K562 (cell line): ENCODE results near the gene RPUSD2. TPM values are rescaled to one million over a fixed set of nuclear protein-coding genes. Genes with fewer than 3 reads are reported as not detected.

Source experiments
- ASH1L ChIP-seq: fragments of 450-650 bp; IDR thresholded peaks from 2 replicates; pipeline ENCODE4 v1.6.1; 2018; ENCODE audit warnings: borderline replicate concordance, mild to moderate bottlenecking, low read depth; ENCODE audit not compliant: partially characterized antibody
- BRCA1 ChIP-seq, 2 experiments: fragments of 450-650 bp in 1 of 2; sonication (generic) in 1 of 2; formaldehyde crosslinking in 1 of 2; IDR thresholded peaks; 2 replicates each; pipeline versions ENCODE4 v1.5.0 to v1.6.1; 2017 to 2020; ENCODE audit warnings: mild to moderate bottlenecking in 1 of 2, missing genetic modification reagents in 1 of 2
- CTBP1 ChIP-seq: fragments of 450-650 bp; IDR thresholded peaks from 2 replicates; pipeline ENCODE4 v1.6.1; 2016; ENCODE audit warnings: borderline replicate concordance
- DDX20 ChIP-seq: fragments of 450-650 bp; IDR thresholded peaks from 2 replicates; pipeline ENCODE4 v1.6.1; 2016; ENCODE audit warnings: missing genetic modification characterization, low read depth, mild to moderate bottlenecking, missing compliant biosample characterization, moderate library complexity
- ELF2 ChIP-seq: fragments of 250-450 bp; sonication (Bioruptor Pico); IDR thresholded peaks from 2 replicates; pipeline ENCODE4 v1.5.0; 2021; ENCODE audit warnings: mild to moderate bottlenecking
- ERF ChIP-seq: fragments of 450-650 bp; formaldehyde crosslinking; IDR thresholded peaks from 2 replicates; pipeline ENCODE4 v1.4.0; 2020; ENCODE audit warnings: mild to moderate bottlenecking, mixed read lengths
- FOXJ2 ChIP-seq: fragments of 200-800 bp; sonication (Bioruptor generic); IDR thresholded peaks from 2 replicates; pipeline ENCODE4 v1.6.1; 2016; ENCODE audit warnings: missing genetic modification characterization, missing compliant biosample characterization
- FOXK1 ChIP-seq: sonication (generic); formaldehyde crosslinking; IDR thresholded peaks from 2 replicates; pipeline ENCODE4 v1.8.0; 2022; ENCODE audit warnings: missing genetic modification reagents, mild to moderate bottlenecking, borderline replicate concordance
- KHSRP ChIP-seq: fragments of 450-650 bp; IDR thresholded peaks from 2 replicates; pipeline ENCODE4 v1.6.1; 2017
- MTF1 ChIP-seq: fragments of 250-450 bp; sonication (Bioruptor Pico); IDR thresholded peaks from 2 replicates; pipeline ENCODE4 v1.9.0; 2021; ENCODE audit warnings: moderate library complexity, mild to moderate bottlenecking, inconsistent platforms, borderline replicate concordance
- MYBL2 ChIP-seq, 2 experiments: fragments of 450-650 bp in 1 of 2; sonication (generic) in 1 of 2; formaldehyde crosslinking in 1 of 2; IDR thresholded peaks; 2 replicates each; pipeline versions ENCODE4 v1.6.1 to v1.8.1; 2017 to 2022; ENCODE audit warnings: borderline replicate concordance in 1 of 2, inconsistent platforms in 1 of 2, low read depth in 1 of 2, mild to moderate bottlenecking in 1 of 2, missing genetic modification reagents in 1 of 2, moderate library complexity in 1 of 2
- PCBP1 ChIP-seq: fragments of 200-400 bp; formaldehyde crosslinking; IDR thresholded peaks from 2 replicates; pipeline ENCODE4 v1.6.1; 2018; ENCODE audit warnings: mild to moderate bottlenecking, low read depth, low read length; ENCODE audit not compliant: poor library complexity, severe bottlenecking
- PHF8 ChIP-seq: fragments of 200-600 bp; sonication (generic); IDR thresholded peaks from 2 replicates; pipeline ENCODE4 v1.6.1; 2012; ENCODE audit warnings: mixed run types, mild to moderate bottlenecking, inconsistent platforms, low read length, moderate library complexity, borderline replicate concordance
- PURB ChIP-seq: sonication (generic); formaldehyde crosslinking; IDR thresholded peaks from 2 replicates; pipeline ENCODE4 v1.9.0; 2021; ENCODE audit warnings: low read depth, mild to moderate bottlenecking, missing genetic modification reagents
- RAD51 ChIP-seq: fragments of 450-650 bp; IDR thresholded peaks from 2 replicates; pipeline ENCODE4 v1.7.1; 2016; ENCODE audit warnings: low read depth, mild to moderate bottlenecking, borderline replicate concordance
- RBM25 ChIP-seq: fragments of 200-400 bp; formaldehyde crosslinking; IDR thresholded peaks from 2 replicates; pipeline ENCODE4 v1.6.1; 2018; ENCODE audit warnings: low read length, low read depth, moderate library complexity; ENCODE audit not compliant: severe bottlenecking
- RCOR1 ChIP-seq, 2 experiments: IDR thresholded peaks; 2 replicates each; pipeline ENCODE4 v1.6.1; 2012; ENCODE audit warnings: low read depth in 2 of 2, low read length in 2 of 2, borderline replicate concordance in 1 of 2, improper control_type of control experiment in 1 of 2
- U2AF1 ChIP-seq: fragments of 200-400 bp; formaldehyde crosslinking; optimal IDR thresholded peaks from 2 replicates; pipeline ENCODE3; 2017; ENCODE audit warnings: mild to moderate bottlenecking, low read depth, low read length, moderate library complexity
- U2AF2 ChIP-seq: fragments of 200-400 bp; formaldehyde crosslinking; optimal IDR thresholded peaks from 2 replicates; pipeline ENCODE3; 2017; ENCODE audit warnings: low read depth, mild to moderate bottlenecking, low read length
- XRCC3 ChIP-seq: fragments of 450-650 bp; IDR thresholded peaks from 2 replicates; pipeline ENCODE4 v1.6.1; 2017; ENCODE audit warnings: mild to moderate bottlenecking, moderate library complexity
- ZNF143 ChIP-seq: sonication (generic); formaldehyde crosslinking; IDR thresholded peaks from 2 replicates; pipeline ENCODE4 v1.9.0; 2022; ENCODE audit warnings: mild to moderate bottlenecking, missing genetic modification reagents
- ZNF24 ChIP-seq: fragments of 450-650 bp; IDR thresholded peaks from 2 replicates; pipeline ENCODE4 v1.6.1; 2016
- ZNF444 ChIP-seq: fragments of 250-450 bp; sonication (Bioruptor Pico); IDR thresholded peaks from 2 replicates; pipeline ENCODE4 v1.4.0; 2020; ENCODE audit warnings: mild to moderate bottlenecking, moderate library complexity
- ZSCAN29 ChIP-seq: fragments of 450-650 bp; IDR thresholded peaks from 2 replicates; pipeline ENCODE4 v1.6.1; 2017
- polyA plus RNA-seq, 8 experiments: library from polyadenylated mRNA; depleted of rRNA in 4 of 8; stranded (reverse) in 5 of 8; unstranded in 3 of 8; fragments of >200 nt; fragmentation: Nextera tagmentation in 2 of 8; fragmentation: Illumina TruSeq in 1 of 8; extraction: Ambion mirVana in 2 of 8; extraction: Trizol in 1 of 8; gene quantifications; 2 replicates each; pipeline versions ENCODE4 v1.2.1 to v1.2.3, GENCODE V29; 2011 to 2014; ENCODE audit warnings: inconsistent platforms in 1 of 8, missing spikeins in 1 of 8
- total RNA-seq, 7 experiments: library from RNA; depleted of rRNA in 6 of 7; stranded (reverse); fragments of >200 nt in 6 of 7; fragmentation: Illumina TruSeq in 2 of 7; extraction: Trizol in 2 of 7; gene quantifications; 2 replicates each; pipeline versions ENCODE4 v1.2.1 to v1.2.3, GENCODE V29; 2011 to 2021; ENCODE audit warnings: low replicate concordance in 1 of 7
- TF ChIP-seq, protein P1 (sequence below): sonication (generic); formaldehyde crosslinking; IDR thresholded peaks from 2 replicates; pipeline ENCODE4 v1.8.1; 2022; ENCODE audit warnings: missing genetic modification reagents
- TF ChIP-seq, protein P2 (sequence below): fragments of 450-650 bp; formaldehyde crosslinking; IDR thresholded peaks from 2 replicates; pipeline ENCODE4 v1.4.0; 2020; ENCODE audit warnings: mild to moderate bottlenecking
- TF ChIP-seq, protein P3 (sequence below): sonication (generic); formaldehyde crosslinking; IDR thresholded peaks from 2 replicates; pipeline ENCODE4 v1.8.1; 2023; ENCODE audit warnings: mild to moderate bottlenecking, missing genetic modification reagents

RPUSD2 gene
- total and polyA plus RNA-seq, 9 of the 15 experiments (the other 6 are each of a cell fraction or from before 2014, with no cell fraction given): 3.7 to 30.2 (median 14.3) TPM

DNA sequence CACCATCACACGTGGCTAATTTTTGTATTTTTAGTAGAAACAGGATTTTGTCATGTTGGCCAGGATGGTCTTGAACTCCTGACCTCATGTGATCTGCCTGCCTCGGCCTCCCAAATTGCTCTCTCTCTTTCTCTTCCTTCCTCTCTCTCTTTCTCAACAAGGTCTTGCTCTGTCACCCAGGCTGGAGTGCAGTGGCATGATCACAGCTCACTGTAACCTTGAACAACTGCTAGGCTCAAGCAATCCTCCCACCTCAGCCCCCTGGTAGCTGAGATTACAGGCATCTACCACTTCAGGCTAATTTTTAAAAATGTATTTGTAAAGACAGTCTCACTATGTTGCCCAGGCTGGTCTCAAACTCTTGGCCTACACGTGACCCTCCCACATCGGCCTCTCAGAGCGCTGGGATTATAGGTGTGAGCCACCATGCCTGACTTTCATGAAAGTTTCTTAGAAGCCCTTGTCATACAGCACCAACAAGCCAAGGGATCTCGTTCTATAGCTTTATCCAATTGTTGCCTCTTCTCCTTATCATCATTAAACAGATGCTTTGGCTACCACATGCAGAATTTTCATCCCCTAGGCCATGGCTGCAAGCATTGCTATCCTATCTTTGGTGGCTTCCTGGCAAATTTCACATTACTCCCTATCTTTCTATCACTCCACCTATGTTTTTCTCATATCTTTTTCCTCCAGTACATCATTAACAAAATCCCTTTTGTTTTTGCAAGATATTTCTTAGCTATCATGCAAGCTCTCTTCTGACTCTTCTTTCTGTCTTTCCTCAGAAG is 10.0 kb upstream of the RPUSD2 start (continued):
- TF ChIP-seq DDX20 (tag) (no peak), PHF8 (no peak), RBM25 (no peak), MYBL2 (IDR thresholded peaks at IDR 0.05; ENCODE audit: low read depth) (no peak), MYBL2 (CRISPR knock-in tag; IDR thresholded peaks at IDR 0.05; ENCODE audit: borderline replicate concordance) (no peak), XRCC3 (no peak), U2AF1 (no peak), RAD51 (peak; percentile 83), FOXK1 (CRISPR knock-in tag) (no peak), PURB (CRISPR knock-in tag) (no peak), PCBP1 (no peak), FOXJ2 (tag) (no peak), ASH1L (no peak), ZNF143 (CRISPR knock-in tag) (no peak), MTF1 (no peak), U2AF2 (no peak), ZNF444 (no peak), ELF2 (no peak), KHSRP (peak; percentile 78), ZSCAN29 (no peak), ZNF24 (no peak), BRCA1 (IDR thresholded peaks at IDR 0.05) (no peak), BRCA1 (CRISPR knock-in tag; IDR thresholded peaks at IDR 0.05) (no peak), CTBP1 (peak; percentile 94), ERF (no peak), RCOR1 (IDR thresholded peaks at IDR 0.05; ENCODE audit: borderline replicate concordance in 1 of 2, low read depth in 2 of 2, low read length in 2 of 2) (peak; percentile 79 to 85)
- TF ChIP-seq, protein P1, sequence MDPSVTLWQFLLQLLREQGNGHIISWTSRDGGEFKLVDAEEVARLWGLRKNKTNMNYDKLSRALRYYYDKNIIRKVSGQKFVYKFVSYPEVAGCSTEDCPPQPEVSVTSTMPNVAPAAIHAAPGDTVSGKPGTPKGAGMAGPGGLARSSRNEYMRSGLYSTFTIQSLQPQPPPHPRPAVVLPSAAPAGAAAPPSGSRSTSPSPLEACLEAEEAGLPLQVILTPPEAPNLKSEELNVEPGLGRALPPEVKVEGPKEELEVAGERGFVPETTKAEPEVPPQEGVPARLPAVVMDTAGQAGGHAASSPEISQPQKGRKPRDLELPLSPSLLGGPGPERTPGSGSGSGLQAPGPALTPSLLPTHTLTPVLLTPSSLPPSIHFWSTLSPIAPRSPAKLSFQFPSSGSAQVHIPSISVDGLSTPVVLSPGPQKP (CRISPR knock-in tag): no peak
- TF ChIP-seq, protein P2, sequence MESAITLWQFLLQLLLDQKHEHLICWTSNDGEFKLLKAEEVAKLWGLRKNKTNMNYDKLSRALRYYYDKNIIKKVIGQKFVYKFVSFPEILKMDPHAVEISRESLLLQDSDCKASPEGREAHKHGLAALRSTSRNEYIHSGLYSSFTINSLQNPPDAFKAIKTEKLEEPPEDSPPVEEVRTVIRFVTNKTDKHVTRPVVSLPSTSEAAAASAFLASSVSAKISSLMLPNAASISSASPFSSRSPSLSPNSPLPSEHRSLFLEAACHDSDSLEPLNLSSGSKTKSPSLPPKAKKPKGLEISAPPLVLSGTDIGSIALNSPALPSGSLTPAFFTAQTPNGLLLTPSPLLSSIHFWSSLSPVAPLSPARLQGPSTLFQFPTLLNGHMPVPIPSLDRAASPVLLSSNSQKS (CRISPR knock-in tag): no peak
- TF ChIP-seq, protein P3, sequence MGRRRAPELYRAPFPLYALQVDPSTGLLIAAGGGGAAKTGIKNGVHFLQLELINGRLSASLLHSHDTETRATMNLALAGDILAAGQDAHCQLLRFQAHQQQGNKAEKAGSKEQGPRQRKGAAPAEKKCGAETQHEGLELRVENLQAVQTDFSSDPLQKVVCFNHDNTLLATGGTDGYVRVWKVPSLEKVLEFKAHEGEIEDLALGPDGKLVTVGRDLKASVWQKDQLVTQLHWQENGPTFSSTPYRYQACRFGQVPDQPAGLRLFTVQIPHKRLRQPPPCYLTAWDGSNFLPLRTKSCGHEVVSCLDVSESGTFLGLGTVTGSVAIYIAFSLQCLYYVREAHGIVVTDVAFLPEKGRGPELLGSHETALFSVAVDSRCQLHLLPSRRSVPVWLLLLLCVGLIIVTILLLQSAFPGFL (CRISPR knock-in tag): no peak
